NCI-H345 treated with DMSO at 0.1 percent for 48 hours (cell line): ENCODE data around the gene EXOC6B.
A peak's percentile ranks its signal among the peaks of the same experiment; 100 is the strongest.
"Not testable (repeated sequence)": the region's sequence is repeated elsewhere in the genome, so short reads cannot be mapped to it uniquely, and the experiment has no call there.

Source experiments
- DNase-seq: peaks from one replicate; lab custom pipeline; 2025; ENCODE audit not compliant: unreplicated experiment; lab: John Stamatoyannopoulos, UW

The EXOC6B gene

GRCh38 chr2:72613931-72614330 lies 211.9 kb downstream of the EXOC6B start:
- DNase-seq = no peak

GRCh38 chr2:72612614-72613160 lies 213.1 kb downstream of the EXOC6B start:
- no peak for DNase-seq

GRCh38 chr2:72607189-72607588 lies 218.6 kb downstream of the EXOC6B start:
- no peak for DNase-seq

- no peak for DNase-seq
Measured at GRCh38 chr2:72605836-72606442, 219.9 kb downstream of the EXOC6B start.

- DNase-seq = no peak
Measured at GRCh38 chr2:72604468-72604867, 221.4 kb downstream of the EXOC6B start.

DNA sequence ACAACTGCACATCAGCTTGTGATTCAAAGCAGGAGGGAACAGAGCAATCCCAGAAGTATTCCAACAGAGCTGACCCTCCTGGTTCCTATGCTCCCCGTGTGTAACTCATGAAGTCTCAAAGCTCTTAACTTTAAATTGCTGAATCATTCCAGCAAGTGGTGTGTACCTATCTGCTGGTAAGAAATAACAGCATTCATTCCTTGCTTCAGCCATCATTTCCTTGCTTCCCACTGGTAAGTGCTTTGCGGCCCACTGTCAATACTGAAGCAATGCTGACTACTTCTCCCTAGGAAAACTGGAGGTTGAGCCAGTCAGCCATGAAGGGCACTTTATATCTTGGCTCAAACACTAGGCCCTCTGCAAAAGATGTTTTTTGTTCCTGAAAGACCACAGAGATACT lies 222.4 kb downstream of the EXOC6B start:
- no peak for DNase-seq

- DNase-seq = no peak
Measured at GRCh38 chr2:72602711-72603110, 223.1 kb downstream of the EXOC6B start.

DNA sequence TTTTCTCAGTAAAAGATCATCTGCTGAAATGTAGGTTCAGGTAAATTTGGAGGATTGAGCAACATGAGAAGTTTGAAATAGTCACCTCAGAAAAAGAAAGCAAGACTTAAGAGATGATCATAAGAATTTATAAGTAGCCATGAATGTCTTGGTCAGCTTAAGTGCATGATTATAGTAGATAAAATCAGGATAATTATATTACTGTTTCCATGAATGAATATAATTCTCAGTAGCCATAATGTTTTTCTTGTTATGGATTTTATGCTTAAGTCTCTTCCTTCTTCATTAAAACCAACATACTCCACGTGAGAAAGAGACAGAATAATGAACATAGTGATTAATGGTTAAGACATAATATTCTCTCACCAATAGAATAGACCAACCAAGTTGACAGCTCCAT lies 223.7 kb downstream of the EXOC6B start:
- no peak for DNase-seq

DNA sequence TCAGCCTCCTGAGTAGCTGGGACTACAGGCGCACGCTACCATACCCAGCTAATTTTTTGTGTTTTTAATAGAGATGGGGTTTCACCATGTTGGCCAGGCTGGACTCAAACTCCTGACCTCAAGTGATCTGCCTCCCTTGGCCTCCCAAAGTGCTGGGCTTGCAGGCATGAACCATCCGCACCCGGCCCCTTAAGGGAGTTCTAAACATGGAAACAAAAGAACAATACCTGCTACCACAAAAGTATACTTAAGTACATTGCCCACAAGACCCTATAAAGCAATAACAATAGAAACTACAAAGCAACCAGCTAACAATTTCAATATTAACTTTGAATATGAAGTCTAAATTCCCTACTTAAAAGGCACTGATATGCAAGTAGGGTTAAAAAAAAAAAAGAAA lies 242.0 kb downstream of the EXOC6B start:
- not testable (repeated sequence) for DNase-seq

DNA sequence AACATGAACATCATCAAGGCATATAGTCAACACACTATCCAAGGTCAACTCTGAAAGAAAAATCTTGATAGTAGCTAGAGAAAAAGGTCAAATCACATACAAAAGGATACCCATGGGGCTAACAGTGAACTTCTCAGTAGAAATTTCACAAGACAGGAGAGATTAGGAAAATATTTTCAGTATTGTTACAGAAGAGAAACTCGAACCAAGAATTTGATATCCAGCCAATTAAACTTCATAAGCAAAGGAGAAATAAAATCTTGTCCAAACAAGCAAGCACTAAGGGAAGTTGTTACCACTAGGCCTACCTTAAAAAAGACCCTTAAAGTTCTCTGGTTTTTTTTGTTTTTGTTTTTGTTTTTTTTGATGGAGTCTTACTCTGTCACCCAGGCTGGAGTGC lies 242.5 kb downstream of the EXOC6B start:
- DNase-seq = no peak

DNA sequence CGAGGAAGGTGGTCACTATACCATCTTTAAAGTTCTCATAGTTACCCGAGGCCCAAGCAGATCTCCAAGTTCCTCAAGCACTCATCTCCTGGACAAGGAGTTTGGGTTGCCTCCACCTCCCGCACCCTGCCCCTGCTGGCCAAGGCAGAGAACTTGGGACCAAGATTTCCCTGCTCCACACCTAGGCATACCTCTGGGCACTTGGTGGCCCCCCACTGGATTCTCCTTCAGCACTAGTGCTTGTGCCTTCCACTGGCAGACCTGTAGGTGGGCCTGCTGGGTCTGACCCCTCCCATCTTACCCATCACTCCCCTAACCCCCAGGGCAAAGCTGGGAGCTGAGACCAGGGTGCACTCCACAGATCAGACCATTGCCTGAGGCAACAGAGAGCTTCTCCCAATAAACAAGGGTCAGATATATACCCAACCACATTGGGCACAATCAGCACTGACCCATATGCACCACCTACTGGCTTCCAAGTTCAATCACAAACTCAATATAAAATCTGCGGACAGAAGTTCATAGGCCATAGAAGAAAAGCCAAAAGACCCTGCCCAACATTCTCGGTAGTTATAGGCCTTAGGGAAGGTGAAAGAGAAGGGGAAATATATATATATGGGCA lies 244.2 kb downstream of the EXOC6B start:
- no peak for DNase-seq

- DNase-seq = peak; percentile 57
Measured at GRCh38 chr2:72579591-72580180, 246.1 kb downstream of the EXOC6B start.

- DNase-seq = no peak
Measured at GRCh38 chr2:72576861-72577260, 249.0 kb downstream of the EXOC6B start.

DNA sequence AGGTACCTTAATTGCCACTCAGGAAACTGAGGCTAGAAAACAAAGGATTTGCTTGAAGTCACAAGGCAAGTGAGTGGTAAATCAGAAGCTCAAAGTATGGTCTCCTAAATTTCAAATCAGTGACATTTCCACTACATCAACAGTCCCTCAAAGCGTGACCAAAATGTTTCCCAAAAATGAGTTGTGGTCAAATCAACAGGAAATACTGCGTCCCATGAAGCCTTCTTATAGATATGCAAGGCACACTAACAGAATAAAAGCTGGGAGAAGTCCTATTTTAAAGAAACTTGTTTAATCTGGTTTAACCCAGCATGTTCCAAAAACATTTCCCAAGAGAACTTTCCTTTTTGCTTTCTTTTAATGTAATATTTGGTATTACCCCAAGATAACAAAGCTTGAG lies 249.4 kb downstream of the EXOC6B start:
- DNase-seq = no peak

GRCh38 chr2:72574886-72575285 lies 250.9 kb downstream of the EXOC6B start:
- no peak for DNase-seq

DNA sequence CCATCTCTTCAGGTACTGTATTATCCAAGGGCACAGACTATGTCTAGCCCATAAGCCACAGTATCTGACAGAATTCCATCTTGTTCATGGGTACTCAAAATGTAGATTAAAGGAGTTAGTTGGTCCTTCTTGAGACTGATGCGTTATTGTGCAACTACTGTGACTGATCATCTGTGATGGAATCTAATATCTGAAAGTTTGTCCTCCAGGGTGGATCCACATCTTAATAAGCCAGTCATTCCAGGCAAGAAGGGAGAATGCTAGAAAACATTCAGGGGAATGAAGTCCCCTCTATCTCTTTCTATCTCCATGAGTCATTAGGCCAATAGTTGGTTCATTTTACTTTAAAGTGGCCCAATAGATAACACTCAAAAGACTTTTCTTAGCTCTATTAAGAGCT lies 252.6 kb downstream of the EXOC6B start:
- DNase-seq = no peak

DNA sequence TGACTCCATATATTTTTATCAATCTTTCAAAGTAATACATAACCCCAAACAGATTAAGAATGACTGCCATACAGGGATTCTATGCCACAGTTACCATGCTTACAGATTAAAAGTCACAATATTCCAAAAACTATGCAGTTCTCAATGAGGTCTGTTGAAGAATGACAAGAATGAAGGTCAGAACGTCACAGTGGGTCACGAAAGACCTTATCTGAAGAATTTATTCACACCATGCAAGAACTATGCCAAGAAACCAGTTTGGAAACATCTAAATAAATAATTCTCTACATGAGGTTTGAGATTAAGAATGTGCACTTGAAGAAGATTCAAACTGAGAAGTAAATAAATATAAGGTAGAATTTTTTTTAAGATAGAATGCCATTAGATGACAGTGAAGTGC lies 253.3 kb downstream of the EXOC6B start:
- DNase-seq = no peak

- no peak for DNase-seq
Measured at GRCh38 chr2:72570413-72570812, 255.4 kb downstream of the EXOC6B start.

DNA sequence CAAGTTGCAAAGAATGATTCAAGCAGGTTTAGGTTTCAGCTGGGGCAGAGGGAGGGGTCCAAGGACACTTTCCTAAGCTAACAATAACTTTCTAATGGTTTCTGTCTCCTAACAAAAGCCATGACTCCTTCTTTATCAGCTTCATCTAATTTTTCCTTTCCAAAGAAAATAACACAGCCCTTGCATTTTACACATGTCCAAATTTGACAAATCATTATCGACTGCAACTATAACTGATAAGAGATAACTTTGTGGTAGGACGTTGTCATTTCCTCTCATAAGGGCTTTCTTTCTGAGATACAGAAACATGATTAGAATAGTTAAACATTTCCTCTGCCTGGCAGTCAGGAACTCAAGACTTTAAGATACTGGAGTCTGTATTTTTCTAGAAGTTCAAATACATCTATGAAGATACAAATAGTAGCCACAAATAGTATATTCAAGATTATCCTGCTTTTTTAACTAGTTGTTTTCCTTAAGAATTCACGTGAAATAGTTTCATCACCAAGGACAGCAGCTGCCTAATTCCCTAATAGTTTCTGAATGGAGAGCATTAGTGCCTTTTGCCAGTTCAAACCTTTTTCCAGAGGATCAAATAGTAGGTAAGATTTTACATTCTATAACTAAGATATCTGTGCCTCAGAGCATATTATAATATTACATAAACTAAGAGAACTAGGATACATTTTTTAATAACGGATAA lies 263.2 kb downstream of the EXOC6B start:
- DNase-seq = no peak

- no peak for DNase-seq
Measured at GRCh38 chr2:72561621-72562318, 264.1 kb downstream of the EXOC6B start.

DNA sequence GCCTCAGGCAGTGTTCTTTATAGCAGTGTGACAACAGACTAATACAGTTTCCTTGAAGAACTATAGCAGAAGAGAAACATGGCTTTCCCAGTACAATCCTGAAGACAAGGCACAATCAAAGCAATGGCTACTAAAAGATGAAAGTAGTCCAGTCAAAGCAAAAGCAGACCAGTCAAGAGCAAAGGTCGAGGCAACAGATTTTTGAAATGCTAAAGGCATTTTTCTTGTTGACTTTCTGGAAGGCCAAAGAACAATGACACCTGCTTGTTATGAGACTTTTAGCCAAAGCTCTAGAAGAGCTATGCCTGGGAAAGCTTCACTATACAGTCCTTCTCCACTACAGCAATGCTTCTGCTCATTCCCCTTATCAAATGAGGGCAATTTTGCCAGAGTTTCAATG lies 269.9 kb downstream of the EXOC6B start:
- no peak for DNase-seq
